Sigmoid colon (tissue), 7 donors: ENCODE measurements around the gene BATF3. TPM values are rescaled to one million over a fixed set of nuclear protein-coding genes. Genes with fewer than 3 reads are reported as not detected.
"Not testable (repeated sequence)": the region's sequence is repeated elsewhere in the genome, so short reads cannot be mapped to it uniquely, and the experiment has no call there.

Experiments used
- DNase-seq: peaks from one replicate; pipeline ENCODE4 v3.0.0-alpha.2; 2019
- H3K27ac ChIP-seq, 4 donors: fragments of 200-600 bp; sonication (generic); one replicate each; pipeline ENCODE4 v1.5.1; 2016 to 2019; ENCODE audit warnings: mild to moderate bottlenecking in 1 of 4
- H3K27me3 ChIP-seq, 3 donors: fragments of 200-600 bp; sonication (generic); one replicate each; pipeline ENCODE4 v1.5.1; 2019; ENCODE audit warnings: mild to moderate bottlenecking in 1 of 3
- H3K36me3 ChIP-seq, 4 donors: fragments of 200-600 bp; sonication (generic); one replicate each; pipeline ENCODE4 v1.5.1; 2016 to 2019
- H3K4me1 ChIP-seq, 4 donors: fragments of 200-600 bp; sonication (generic); one replicate each; pipeline ENCODE4 v1.5.1; 2017 to 2019
- H3K4me3 ChIP-seq, 4 donors: fragments of 200-600 bp; sonication (generic); one replicate each; pipeline ENCODE4 v1.5.1; 2017 to 2019; ENCODE audit warnings: mild to moderate bottlenecking in 2 of 4, moderate library complexity in 1 of 4
- H3K9me3 ChIP-seq, 4 donors: fragments of 200-600 bp in 3 of 4; sonication (generic) in 3 of 4; one replicate each; pipeline versions ENCODE4 v1.5.1 to v1.6.1; 2013 to 2019
- CTCF ChIP-seq, 4 experiments: fragments of 450-650 bp in 3 of 4; fragments of 200-600 bp in 1 of 4; IDR thresholded peaks; one replicate each; pipeline ENCODE4 v1.5.1; 2016 to 2019; ENCODE audit warnings: antibody characterized with exemption in 4 of 4, mild to moderate bottlenecking in 3 of 4, moderate library complexity in 2 of 4
- EP300 ChIP-seq, 4 donors: sonication (generic); formaldehyde crosslinking; IDR thresholded peaks; one replicate each; pipeline ENCODE4 v1.6.1; 2017; ENCODE audit warnings: antibody characterized with exemption in 4 of 4
- POLR2A ChIP-seq, 2 donors: fragments of 450-650 bp; IDR thresholded peaks; one replicate each; pipeline ENCODE4 v1.6.1; 2016; ENCODE audit warnings: antibody characterized with exemption in 2 of 2, mild to moderate bottlenecking in 2 of 2, moderate library complexity in 2 of 2
- POLR2AphosphoS5 ChIP-seq, 4 donors: sonication (generic); formaldehyde crosslinking; IDR thresholded peaks; one replicate each; pipeline ENCODE4 v1.6.1; 2017; ENCODE audit warnings: antibody characterized with exemption in 4 of 4
- WGBS, 2 donors: extraction: QIAGEN DNeasy Blood & Tissue Kit; methylation state at CpG; one replicate each; pipeline ENCODE4 v1.1.7; 2013; 5-methylcytosine and 5-hydroxymethylcytosine counted together
- intact Hi-C: fragments of 100-400 bp; cut with DNase I; formaldehyde crosslinking; loops from one replicate; pipeline ENCODE4 v1.15.1; 2023
- polyA plus RNA-seq, 3 donors: library from polyadenylated mRNA; stranded (reverse); fragments of 200-250 nt; gene quantifications; one replicate each; pipeline ENCODE4 v1.2.3, GENCODE V29; 2013
- total RNA-seq, 4 donors: library from RNA; depleted of rRNA; stranded (reverse); fragments of >200 nt; gene quantifications; one replicate each; pipeline ENCODE4 v1.1.0, GENCODE V29; 2016
- donor health status: healthy with polysubstance abuse.
- donor health status: Bipolar disorder and iron deficiency.
- donor health status: healthy.

BATF3 gene
- total and polyA plus RNA-seq, 7 donors = 1.8 to 10.0 (median 3.3) TPM

- intact Hi-C loops = loop anchor here (1.0 to 5.0 kb wide), 5 partner anchors 35 to 332 kb away; no protein-coding TSS in a partner anchor
- Histone ChIP-seq H3K36me3 (no peaks in the 10 kb centered on the region), H3K9me3 (no peaks in the 10 kb centered on the region), H3K27ac (peak overlapping the region; percentile 59 to 84 (median 70)), H3K4me1 (peaks cover 0 to 39% (median 25%) of the 10 kb centered on the region in 4 donors), H3K27me3 (no peaks in the 10 kb centered on the region), H3K4me3 (peak overlapping the region; percentile 36 to 64 (median 57))
- 14 to 20% methylated on average over 37 of the region's 37 CpGs for WGBS, 2 donors
- TF ChIP-seq POLR2AphosphoS5 (IDR thresholded peaks at IDR 0.05) (peak in 2 of 4 donors; percentile 3 to 32), EP300 (IDR thresholded peaks at IDR 0.05) (no peak), POLR2A (IDR thresholded peaks at IDR 0.05) (no peak), CTCF (IDR thresholded peaks at IDR 0.05) (peak; percentile 83 to 95 (median 94))
- peak; percentile 90 for DNase-seq
Measured at GRCh38 chr1:212665241-212666115, 34.2 kb downstream of the BATF3 start.

GRCh38 chr1:212664409-212665199, 35.0 kb downstream of the BATF3 start:
- Histone ChIP-seq H3K36me3 (no peaks in the 10 kb centered on the region), H3K27me3 (no peaks in the 10 kb centered on the region), H3K4me3 (no peak overlapping the region), H3K9me3 (no peaks in the 10 kb centered on the region), H3K27ac (no peak overlapping the region), H3K4me1 (peaks cover 0 to 39% (median 25%) of the 10 kb centered on the region in 4 donors)
- WGBS, 2 donors = 63 to 77% methylated on average over 11 of the region's 11 CpGs
- TF ChIP-seq EP300 (IDR thresholded peaks at IDR 0.05) (no peak), POLR2AphosphoS5 (IDR thresholded peaks at IDR 0.05) (no peak), POLR2A (IDR thresholded peaks at IDR 0.05) (no peak), CTCF (IDR thresholded peaks at IDR 0.05) (no peak)
- DNase-seq = no peak
- intact Hi-C loops = loop anchor here (1.0 to 5.0 kb wide), 5 partner anchors 36 to 333 kb away; no protein-coding TSS in a partner anchor

DNA sequence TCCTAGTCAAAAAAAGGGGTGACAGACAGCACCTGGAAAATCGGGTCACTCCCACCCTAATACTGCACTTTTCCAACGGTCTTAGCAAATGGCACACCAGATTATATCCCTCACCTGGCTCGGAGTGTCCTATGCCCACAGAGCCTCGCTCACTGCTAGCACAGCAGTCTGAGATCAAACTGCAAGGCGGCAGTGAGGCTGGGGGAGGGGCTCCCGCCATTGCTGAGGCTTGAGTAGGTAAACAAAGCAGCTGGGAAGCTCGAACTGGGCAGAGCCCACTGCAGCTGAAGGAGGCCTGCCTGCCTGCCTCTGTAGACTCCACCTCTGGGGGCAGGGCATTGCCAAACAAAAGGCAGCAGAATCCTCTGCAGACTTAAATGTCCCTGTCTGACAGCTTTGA, 41.4 kb downstream of the BATF3 start:
- H3K27me3 ChIP-seq, H3K4me3 ChIP-seq, H3K9me3 ChIP-seq, intact Hi-C loops, DNase-seq, H3K36me3 ChIP-seq, H3K4me1 ChIP-seq, H3K27ac ChIP-seq: not testable (repeated sequence)
- 48 to 65% methylated on average over 7 of the region's 7 CpGs for WGBS, 2 donors

DNA sequence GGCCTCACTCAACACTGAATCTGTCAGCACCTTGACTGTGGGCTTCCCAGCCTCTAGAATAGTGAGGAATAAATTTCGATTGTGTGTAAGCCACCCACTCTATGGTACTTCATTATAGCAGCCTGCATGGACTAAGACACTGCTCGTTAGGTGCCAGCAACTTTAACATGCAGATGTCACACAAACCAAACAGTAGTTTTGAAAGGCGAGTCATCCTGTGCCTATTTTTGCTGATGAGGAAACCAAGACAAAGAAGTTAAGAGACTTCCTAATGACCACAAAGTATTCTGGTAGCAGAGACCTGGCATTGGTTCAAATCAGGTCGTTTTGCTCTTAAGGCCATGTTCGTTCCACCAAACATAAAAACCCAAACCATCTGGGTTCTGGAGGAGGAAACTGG, 42.9 kb downstream of the BATF3 start:
- no peak for TF ChIP-seq POLR2AphosphoS5 (IDR thresholded peaks at IDR 0.05)
- no peak for TF ChIP-seq POLR2A (IDR thresholded peaks at IDR 0.05)
- TF ChIP-seq EP300 (IDR thresholded peaks at IDR 0.05) = no peak
- DNase-seq = no peak
- 77 to 84% methylated on average over 5 of the region's 5 CpGs for WGBS, 2 donors
- intact Hi-C loops = no loop called here
- no peak overlapping the region for H3K4me3 ChIP-seq
- H3K27ac ChIP-seq = no peak overlapping the region
- H3K4me1 ChIP-seq = no peaks in the 10 kb centered on the region
- no peaks in the 10 kb centered on the region for H3K36me3 ChIP-seq
- no peaks in the 10 kb centered on the region for H3K9me3 ChIP-seq
- no peaks in the 10 kb centered on the region for H3K27me3 ChIP-seq

DNA sequence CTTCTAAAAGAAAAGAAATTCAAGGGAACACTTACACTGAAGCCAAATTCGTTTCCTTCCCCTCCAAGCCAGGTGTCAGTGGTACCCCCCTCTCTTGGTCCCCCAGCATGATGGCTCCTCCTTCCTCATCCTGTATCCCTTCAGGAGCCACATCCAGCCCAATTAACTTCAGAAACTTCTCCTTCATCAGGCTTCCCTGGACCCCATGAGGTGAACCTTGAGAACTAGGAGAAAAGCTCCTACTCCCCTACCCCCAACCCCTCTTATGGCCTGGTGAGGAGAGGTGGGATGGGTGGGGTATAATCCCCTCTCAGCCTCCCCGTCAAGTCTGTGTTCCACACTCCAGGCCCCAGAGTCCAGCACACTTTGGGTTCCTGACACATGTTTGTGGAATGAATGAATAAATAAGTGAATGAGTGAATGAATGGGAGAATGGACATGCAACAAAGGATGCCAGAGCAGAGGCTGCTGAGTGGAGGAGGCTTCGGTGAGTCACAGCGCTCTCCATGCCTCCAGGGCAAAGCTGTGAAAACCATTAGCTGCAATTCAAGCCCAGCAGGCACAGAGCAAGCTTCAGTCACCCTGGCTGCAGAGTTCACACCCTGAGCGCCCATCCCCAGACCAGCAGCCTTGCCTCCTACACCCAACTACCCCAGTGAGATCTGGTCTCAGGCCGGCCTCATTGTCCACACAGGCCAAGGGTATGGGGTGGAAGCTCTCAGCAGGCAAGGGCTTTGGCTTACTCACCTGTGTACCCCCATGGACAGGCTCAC, 43.8 kb downstream of the BATF3 start:
- 80 to 81% methylated on average over 6 of the region's 6 CpGs for WGBS, 2 donors
- no peaks in the 10 kb centered on the region for H3K36me3 ChIP-seq
- no peaks in the 10 kb centered on the region for H3K4me1 ChIP-seq
- H3K27ac ChIP-seq = no peak overlapping the region
- H3K4me3 ChIP-seq = no peak overlapping the region
- intact Hi-C loops = no loop called here
- TF ChIP-seq CTCF (IDR thresholded peaks at IDR 0.05) (no peak), POLR2A (IDR thresholded peaks at IDR 0.05) (no peak), POLR2AphosphoS5 (IDR thresholded peaks at IDR 0.05) (no peak), EP300 (IDR thresholded peaks at IDR 0.05) (no peak)
- no peaks in the 10 kb centered on the region for H3K9me3 ChIP-seq
- no peaks in the 10 kb centered on the region for H3K27me3 ChIP-seq
- no peak for DNase-seq
